NCI-H1092 treated with DMSO at 0.1 percent for 48 hours (cell line): ENCODE results near the gene PHF24.
"Not testable (repeated sequence)": the region's sequence is repeated elsewhere in the genome, so short reads cannot be mapped to it uniquely, and the experiment has no call there.

Experiments used
- DNase-seq: peaks from one replicate; lab custom pipeline; 2025; lab: John Stamatoyannopoulos, UW

PHF24 gene

GRCh38 chr9:34996905-34997279, 38.8 kb downstream of the PHF24 start:
- DNase-seq = no peak

- DNase-seq = no peak
These were observed 39.3 kb downstream of the PHF24 start for GRCh38 chr9:34997379-34997781.

GRCh38 chr9:34998266-34998665, 40.2 kb downstream of the PHF24 start:
- DNase-seq = no peak

GRCh38 chr9:34999576-34999975, 41.5 kb downstream of the PHF24 start:
- DNase-seq = no peak

GRCh38 chr9:35000535-35001284, 42.6 kb downstream of the PHF24 start:
- no peak for DNase-seq

GRCh38 chr9:35001285-35001677, 43.2 kb downstream of the PHF24 start:
- DNase-seq = no peak

- DNase-seq = no peak
These were observed 43.9 kb downstream of the PHF24 start for GRCh38 chr9:35001803-35002502.

- DNase-seq = no peak
These were observed 44.5 kb downstream of the PHF24 start for GRCh38 chr9:35002623-35003022.

GRCh38 chr9:35004299-35004698, 46.2 kb downstream of the PHF24 start:
- not testable (repeated sequence) for DNase-seq

GRCh38 chr9:35010351-35010958, 52.4 kb downstream of the PHF24 start:
- DNase-seq = no peak

- DNase-seq = no peak
These were observed 56.4 kb downstream of the PHF24 start for GRCh38 chr9:35014517-35014916.

- not testable (repeated sequence) for DNase-seq
These were observed 65.4 kb downstream of the PHF24 start for GRCh38 chr9:35023443-35023842.

GRCh38 chr9:35026671-35027070, 68.6 kb downstream of the PHF24 start:
- no peak for DNase-seq

- no peak for DNase-seq
These were observed 69.3 kb downstream of the PHF24 start for GRCh38 chr9:35027374-35027773.

- no peak for DNase-seq
These were observed 69.8 kb downstream of the PHF24 start for GRCh38 chr9:35027860-35028259.

GRCh38 chr9:35028341-35028740, 70.3 kb downstream of the PHF24 start:
- DNase-seq = no peak

GRCh38 chr9:35029241-35029640, 71.2 kb downstream of the PHF24 start:
- DNase-seq = no peak

- no peak for DNase-seq
These were observed 71.8 kb downstream of the PHF24 start for GRCh38 chr9:35029852-35030251.
